NOMO-1 treated with dmso at 0.1 percent for 144 hours (cell line): ENCODE measurements around the gene RARB.
A peak's percentile ranks its signal among the peaks of the same experiment; 100 is the strongest.

ENCODE experiments used
- DNase-seq: peaks from one replicate; lab custom pipeline; 2025; ENCODE audit not compliant: unreplicated experiment; lab: John Stamatoyannopoulos, UW

The RARB gene

GRCh38 chr3:25589783-25590258 is 161.8 kb downstream of the RARB start:
- DNase-seq: no peak

GRCh38 chr3:25592510-25592968 is 164.5 kb downstream of the RARB start:
- no peak for DNase-seq

GRCh38 chr3:25593001-25593400 is 164.9 kb downstream of the RARB start:
- DNase-seq: no peak

GRCh38 chr3:25594007-25594502 is 166.0 kb downstream of the RARB start:
- DNase-seq: no peak

- no peak for DNase-seq
Observed at GRCh38 chr3:25597535-25598101, 169.6 kb downstream of the RARB start.

- peak; percentile 51 for DNase-seq
Observed at GRCh38 chr3:25603703-25604102, 175.6 kb downstream of the RARB start.

GRCh38 chr3:25604107-25604805 is 176.2 kb downstream of the RARB start:
- DNase-seq: peak; percentile 60

GRCh38 chr3:25610167-25610566 is 182.1 kb downstream of the RARB start:
- DNase-seq: no peak

GRCh38 chr3:25610779-25611178 is 182.7 kb downstream of the RARB start:
- no peak for DNase-seq

GRCh38 chr3:25611193-25611592 is 183.1 kb downstream of the RARB start:
- no peak for DNase-seq

GRCh38 chr3:25618028-25618427 is 190.0 kb downstream of the RARB start:
- DNase-seq: no peak

GRCh38 chr3:25619382-25619781 is 191.3 kb downstream of the RARB start:
- no peak for DNase-seq

GRCh38 chr3:25620493-25620892 is 192.4 kb downstream of the RARB start:
- DNase-seq: no peak

GRCh38 chr3:25621087-25621486 is 193.0 kb downstream of the RARB start:
- no peak for DNase-seq

- DNase-seq: no peak
Observed at GRCh38 chr3:25631989-25632388, 203.9 kb downstream of the RARB start.

GRCh38 chr3:25633919-25634318 is 205.9 kb downstream of the RARB start:
- no peak for DNase-seq

GRCh38 chr3:25635038-25635437 is 207.0 kb downstream of the RARB start:
- DNase-seq: no peak
